Keratinocyte (primary cell): ENCODE data around the gene HPCAL4. TPM values are rescaled to one million over a fixed set of nuclear protein-coding genes. Genes with fewer than 3 reads are reported as not detected.

ENCODE experiments used
- DNase-seq: peaks from one replicate; pipeline ENCODE4 v3.0.0-alpha.2; 2011; ENCODE audit warnings: low read depth, missing footprints, low spot score
- FAIRE-seq: peaks from 2 replicates; lab custom pipeline; 2011; peaks lifted over from hg19 to GRCh38; lab: Jason Lieb, UNC
- H2AFZ ChIP-seq: 2 replicates; pipeline ENCODE4 v1.6.0; 2012; ENCODE audit warnings: low read length, control low read depth, inconsistent platforms; ENCODE audit not compliant: control insufficient read depth
- H3K27ac ChIP-seq: 2 replicates; pipeline ENCODE4 v1.5.1; 2011; ENCODE audit warnings: low read length; ENCODE audit not compliant: control insufficient read depth, insufficient read depth
- H3K27me3 ChIP-seq: 3 replicates; pipeline ENCODE4 v1.6.0; 2011; ENCODE audit warnings: low read length; ENCODE audit not compliant: control insufficient read depth, insufficient read depth; ENCODE audit errors: extremely low read depth
- H3K36me3 ChIP-seq, 2 experiments: 2 replicates in 1 of 2; 3 replicates in 1 of 2; pipeline ENCODE4 v1.5.1; 2011; ENCODE audit warnings: low read length in 2 of 2, mild to moderate bottlenecking in 1 of 2; ENCODE audit not compliant: control insufficient read depth in 2 of 2, insufficient read depth in 2 of 2; ENCODE audit errors: extremely low read depth in 1 of 2
- H3K4me1 ChIP-seq: 3 replicates; pipeline ENCODE4 v1.5.1; 2011; ENCODE audit warnings: low read length; ENCODE audit not compliant: control insufficient read depth, insufficient read depth; ENCODE audit errors: extremely low read depth
- H3K4me2 ChIP-seq: 3 replicates; pipeline ENCODE4 v1.6.0; 2011; ENCODE audit warnings: low read depth, low read length; ENCODE audit not compliant: control insufficient read depth, insufficient read depth; ENCODE audit errors: extremely low read depth
- H3K4me3 ChIP-seq, 3 experiments: fragments of 200-600 bp in 1 of 3; sonication (generic) in 1 of 3; 2 replicates in 2 of 3; 3 replicates in 1 of 3; pipeline ENCODE4 v1.5.1; 2011 to 2016; ENCODE audit warnings: low read length in 3 of 3, mild to moderate bottlenecking in 3 of 3, control low read depth in 2 of 3, inconsistent platforms in 1 of 3, low read depth in 1 of 3, mixed read lengths in 1 of 3, mixed run types in 1 of 3, moderate library complexity in 1 of 3; ENCODE audit not compliant: control insufficient read depth in 2 of 3, insufficient read depth in 2 of 3; ENCODE audit errors: extremely low read depth in 1 of 3
- H3K79me2 ChIP-seq: 2 replicates; pipeline ENCODE4 v1.6.0; 2012; ENCODE audit warnings: low read length; ENCODE audit not compliant: control insufficient read depth, insufficient read depth
- H3K9ac ChIP-seq: 3 replicates; pipeline ENCODE4 v1.6.0; 2011; ENCODE audit warnings: low read length; ENCODE audit not compliant: control insufficient read depth, insufficient read depth; ENCODE audit errors: extremely low read depth
- H3K9me1 ChIP-seq: 3 replicates; pipeline ENCODE4 v1.6.0; 2011; ENCODE audit warnings: low read length; ENCODE audit not compliant: control insufficient read depth, insufficient read depth; ENCODE audit errors: extremely low read depth
- H3K9me3 ChIP-seq: 2 replicates; pipeline ENCODE4 v1.5.1; 2012; ENCODE audit warnings: low read depth, low read length; ENCODE audit not compliant: control insufficient read depth
- H4K20me1 ChIP-seq: 3 replicates; pipeline ENCODE4 v1.6.0; 2011; ENCODE audit warnings: low read length; ENCODE audit not compliant: control insufficient read depth, insufficient read depth; ENCODE audit errors: extremely low read depth
- EZH2 ChIP-seq: IDR thresholded peaks from one replicate; pipeline ENCODE4 v1.6.1; 2012; ENCODE audit warnings: inconsistent platforms, mild to moderate bottlenecking, low read length, moderate library complexity
- dilution Hi-C: fragments of 300-500 bp; cut with MboI; formaldehyde crosslinking; loops from one replicate; pipeline ENCODE4 v1.7.0; 2020; ENCODE audit warnings: low sequenced_read_pairs; ENCODE audit not compliant: extremely low pct_ligation_motif_present
- polyA plus RNA-seq, 5 experiments: library from polyadenylated mRNA; depleted of rRNA in 3 of 5; stranded (reverse) in 3 of 5; stranded (forward) in 1 of 5; unstranded in 1 of 5; fragments of >200 nt; gene quantifications; 1 replicate in 1 of 5; 2 replicates in 3 of 5; 3 replicates in 1 of 5; pipeline versions ENCODE4 v1.2.1 to v1.2.3, GENCODE V29; 2011 to 2012; ENCODE audit warnings: missing spikeins in 2 of 5, low read depth in 1 of 5, low replicate concordance in 1 of 5
- TF ChIP-seq, protein P1 (sequence below), 3 experiments: IDR thresholded peaks in 1 of 3; conservative IDR thresholded peaks in 1 of 3; optimal IDR thresholded peaks in 1 of 3; 2 replicates in 2 of 3; 3 replicates in 1 of 3; pipeline versions ENCODE3 to v1.5.1; 2011; ENCODE audit warnings: low read length in 3 of 3, mild to moderate bottlenecking in 3 of 3, moderate library complexity in 2 of 3, control low read depth in 1 of 3, inconsistent platforms in 1 of 3; ENCODE audit not compliant: insufficient read depth in 2 of 3; ENCODE audit errors: extremely low read depth in 1 of 3

HPCAL4 gene
- polyA plus RNA-seq, 1 donor (not counting 4 experiments of a cell fraction or from before 2014, with no cell fraction given): not detected

GRCh38 chr1:39656391-39656790 is 34.8 kb downstream of the HPCAL4 start:
- DNase-seq (no peak), FAIRE-seq (no peak)
- Histone ChIP-seq H3K9me3 (no peaks in the 10 kb centered on the region), H3K4me3 (no peak overlapping the region), H3K4me2 (no peak overlapping the region), H3K36me3 (no peaks in the 10 kb centered on the region), H2AFZ (no peak overlapping the region), H4K20me1 (no peaks in the 10 kb centered on the region), H3K9me1 (no peaks in the 10 kb centered on the region), H3K9ac (no peak overlapping the region), H3K27ac (no peak overlapping the region), H3K4me1 (peaks cover 8% of the 10 kb centered on the region), H3K27me3 (peaks cover 5% of the 10 kb centered on the region), H3K79me2 (no peaks in the 10 kb centered on the region)
- TF ChIP-seq, protein P1, sequence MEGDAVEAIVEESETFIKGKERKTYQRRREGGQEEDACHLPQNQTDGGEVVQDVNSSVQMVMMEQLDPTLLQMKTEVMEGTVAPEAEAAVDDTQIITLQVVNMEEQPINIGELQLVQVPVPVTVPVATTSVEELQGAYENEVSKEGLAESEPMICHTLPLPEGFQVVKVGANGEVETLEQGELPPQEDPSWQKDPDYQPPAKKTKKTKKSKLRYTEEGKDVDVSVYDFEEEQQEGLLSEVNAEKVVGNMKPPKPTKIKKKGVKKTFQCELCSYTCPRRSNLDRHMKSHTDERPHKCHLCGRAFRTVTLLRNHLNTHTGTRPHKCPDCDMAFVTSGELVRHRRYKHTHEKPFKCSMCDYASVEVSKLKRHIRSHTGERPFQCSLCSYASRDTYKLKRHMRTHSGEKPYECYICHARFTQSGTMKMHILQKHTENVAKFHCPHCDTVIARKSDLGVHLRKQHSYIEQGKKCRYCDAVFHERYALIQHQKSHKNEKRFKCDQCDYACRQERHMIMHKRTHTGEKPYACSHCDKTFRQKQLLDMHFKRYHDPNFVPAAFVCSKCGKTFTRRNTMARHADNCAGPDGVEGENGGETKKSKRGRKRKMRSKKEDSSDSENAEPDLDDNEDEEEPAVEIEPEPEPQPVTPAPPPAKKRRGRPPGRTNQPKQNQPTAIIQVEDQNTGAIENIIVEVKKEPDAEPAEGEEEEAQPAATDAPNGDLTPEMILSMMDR (optimal IDR thresholded peaks at IDR 0.05 in 1 of 3, IDR thresholded peaks at IDR 0.05 in 1 of 3, conservative IDR thresholded peaks at IDR 0.05 in 1 of 3; ENCODE audit: extremely low read depth in 1 of 3, insufficient read depth in 2 of 3, low read length in 3 of 3): no peak
- TF ChIP-seq EZH2: no peak
- dilution Hi-C loops: no loop called here

GRCh38 chr1:39655578-39656268 is 35.5 kb downstream of the HPCAL4 start:
- DNase-seq (no peak), FAIRE-seq (no peak)
- H2AFZ ChIP-seq: no peak overlapping the region
- H3K79me2 ChIP-seq: no peaks in the 10 kb centered on the region
- no peaks in the 10 kb centered on the region for H3K36me3 ChIP-seq
- H3K27me3 ChIP-seq: peaks cover under 1% of the 10 kb centered on the region
- dilution Hi-C loops: no loop called here
- TF ChIP-seq, protein P1 (optimal IDR thresholded peaks at IDR 0.05 in 1 of 3, IDR thresholded peaks at IDR 0.05 in 1 of 3, conservative IDR thresholded peaks at IDR 0.05 in 1 of 3; ENCODE audit: extremely low read depth in 1 of 3, insufficient read depth in 2 of 3, low read length in 3 of 3): no peak
- no peak for TF ChIP-seq EZH2
- no peak overlapping the region for H3K4me2 ChIP-seq
- H3K9ac ChIP-seq: no peak overlapping the region
- no peaks in the 10 kb centered on the region for H4K20me1 ChIP-seq
- no peak overlapping the region for H3K4me3 ChIP-seq
- H3K9me3 ChIP-seq: no peaks in the 10 kb centered on the region
- H3K4me1 ChIP-seq: peaks cover 8% of the 10 kb centered on the region
- no peaks in the 10 kb centered on the region for H3K9me1 ChIP-seq
- no peak overlapping the region for H3K27ac ChIP-seq
